B cell (primary cell): ENCODE measurements around the gene SERTAD4.

Source experiments
- CTCF ChIP-seq: fragments of 200-600 bp; IDR thresholded peaks from one replicate; pipeline ENCODE4 v1.8.0; 2022; ENCODE audit warnings: antibody characterized with exemption, mild to moderate bottlenecking
- EZH2 ChIP-seq: IDR thresholded peaks from 2 replicates; pipeline ENCODE4 v1.6.1; 2012; ENCODE audit warnings: borderline replicate concordance, low read depth, mild to moderate bottlenecking, moderate library complexity, low read length; ENCODE audit not compliant: insufficient read depth, poor library complexity, severe bottlenecking

- TF ChIP-seq CTCF (no peak), EZH2 (no peak)
Observed at GRCh38 chr1:210217482-210217881, 15.1 kb upstream of the SERTAD4 start.
